Right lung (tissue), 5 donors: ENCODE data around the gene VIM. TPM values are rescaled to one million over a fixed set of nuclear protein-coding genes. Genes with fewer than 3 reads are reported as not detected.

Source experiments
- DNase-seq, 2 donors: peaks; one replicate each; pipeline ENCODE4 v3.0.0-alpha.2; 2013
- polyA plus RNA-seq, 5 donors: library from polyadenylated mRNA; unstranded; fragments of 120-200 nt; gene quantifications; one replicate each; pipeline versions ENCODE4 v1.2.1 to v1.2.3, GENCODE V29; 2013; ENCODE audit warnings: inconsistent platforms in 1 of 5, low replicate concordance in 1 of 5; ENCODE audit not compliant: insufficient read length in 5 of 5, insufficient read depth in 1 of 5

VIM gene
- polyA plus RNA-seq, 5 donors: 1,761 to 1,890 (median 1,818) TPM

DNA sequence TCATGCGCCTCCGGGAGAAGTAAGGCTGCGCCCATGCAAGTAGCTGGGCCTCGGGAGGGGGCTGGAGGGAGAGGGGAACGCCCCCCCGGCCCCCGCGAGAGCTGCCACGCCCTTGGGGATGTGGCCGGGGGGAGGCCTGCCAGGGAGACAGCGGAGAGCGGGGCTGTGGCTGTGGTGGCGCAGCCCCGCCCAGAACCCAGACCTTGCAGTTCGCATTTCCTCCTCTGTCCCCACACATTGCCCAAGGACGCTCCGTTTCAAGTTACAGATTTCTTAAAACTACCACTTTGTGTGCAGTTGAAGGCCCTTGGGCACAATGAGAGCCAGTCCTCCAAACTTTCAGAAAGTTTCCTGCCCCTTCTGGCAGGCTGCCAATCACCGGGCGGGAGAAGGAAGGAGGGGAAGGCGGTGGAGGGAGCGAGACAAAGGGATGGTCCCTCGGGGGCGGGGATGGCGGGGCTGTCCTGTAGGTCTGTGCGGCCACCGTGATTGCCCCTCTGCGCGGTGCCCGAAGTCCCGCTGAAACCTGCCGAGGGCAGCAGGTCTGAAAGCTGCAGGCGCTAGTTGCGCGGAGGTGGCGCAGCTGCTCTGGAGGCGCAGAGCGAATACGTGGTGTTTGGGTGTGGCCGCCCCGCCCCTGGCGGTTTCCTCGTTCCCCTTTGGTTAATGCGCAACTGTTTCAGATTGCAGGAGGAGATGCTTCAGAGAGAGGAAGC is 2.1 kb downstream of the VIM start:
- DNase-seq: peak; percentile 88 to 90

GRCh38 chr10:17231788-17232187 is 3.7 kb downstream of the VIM start:
- no peak for DNase-seq

GRCh38 chr10:17232276-17232960 is 4.4 kb downstream of the VIM start:
- no peak for DNase-seq

GRCh38 chr10:17233286-17233991 is 5.4 kb downstream of the VIM start:
- DNase-seq: no peak

DNA sequence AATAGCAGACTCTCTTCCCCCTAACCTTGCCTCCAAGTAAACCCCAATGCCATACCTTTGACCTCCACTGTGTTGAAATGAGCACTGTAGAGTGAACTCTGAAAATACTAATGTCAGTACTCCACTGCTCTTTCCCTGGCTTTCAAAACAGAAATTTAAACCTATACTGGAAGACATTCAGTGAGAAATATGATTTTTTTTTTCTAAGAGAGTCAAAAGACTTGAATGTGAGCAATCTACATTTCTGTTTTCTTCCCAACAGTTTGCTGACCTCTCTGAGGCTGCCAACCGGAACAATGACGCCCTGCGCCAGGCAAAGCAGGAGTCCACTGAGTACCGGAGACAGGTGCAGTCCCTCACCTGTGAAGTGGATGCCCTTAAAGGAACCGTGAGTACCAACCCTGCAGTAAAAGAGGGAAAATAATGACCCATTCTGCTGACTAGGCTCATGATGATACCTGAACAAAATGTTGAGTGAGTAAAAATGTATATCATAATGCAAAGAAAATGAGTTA is 6.4 kb downstream of the VIM start:
- no peak for DNase-seq

- DNase-seq: no peak
Measured at GRCh38 chr10:17235136-17235535, 7.1 kb downstream of the VIM start.

GRCh38 chr10:17236468-17237148 is 8.6 kb downstream of the VIM start:
- no peak for DNase-seq

GRCh38 chr10:17237149-17237527 is 9.1 kb downstream of the VIM start:
- no peak for DNase-seq

- no peak for DNase-seq
Measured at GRCh38 chr10:17237915-17238444, 9.9 kb downstream of the VIM start.

DNA sequence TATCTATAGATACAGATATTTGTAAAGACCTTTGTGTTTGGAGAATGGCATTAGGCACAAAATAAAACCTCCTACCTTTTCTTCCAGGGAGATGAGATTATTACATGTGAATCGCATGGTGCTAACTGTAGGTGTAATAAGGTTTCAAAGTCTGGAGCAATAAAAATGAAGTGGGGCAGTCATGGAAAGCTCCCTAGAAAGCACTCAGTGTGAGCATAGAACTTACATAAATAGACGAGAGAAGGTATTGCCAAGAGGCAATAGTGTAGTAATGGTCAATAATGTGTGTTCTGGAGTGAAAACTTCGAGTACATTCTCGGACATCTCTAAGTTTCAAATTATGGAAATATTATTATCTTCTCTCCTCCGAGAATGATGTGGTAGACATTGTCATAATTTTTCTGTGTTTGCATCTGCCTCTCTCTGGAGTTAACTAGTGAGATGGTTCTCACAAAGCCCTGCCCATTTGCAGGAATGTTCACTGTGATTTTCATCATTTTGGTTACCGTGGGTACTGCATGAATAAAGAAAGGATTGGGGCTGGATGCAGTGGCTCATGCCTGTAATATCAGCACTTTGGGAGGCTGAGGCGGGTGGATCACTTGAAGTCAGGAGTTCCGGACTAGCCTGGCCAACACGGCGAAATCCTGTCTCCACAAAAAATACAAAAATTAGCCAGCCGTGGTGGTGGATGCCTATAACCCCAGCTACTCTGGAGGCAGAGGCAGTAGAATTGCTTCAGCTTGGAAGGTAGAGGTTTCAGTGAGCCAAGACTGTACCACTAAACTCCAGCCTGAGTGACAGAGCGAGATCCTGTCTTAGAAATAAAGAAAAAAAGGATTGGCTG is 10.6 kb downstream of the VIM start:
- no peak for DNase-seq

GRCh38 chr10:17239345-17240085 is 11.5 kb downstream of the VIM start:
- DNase-seq: no peak

GRCh38 chr10:17240096-17240495 is 12.1 kb downstream of the VIM start:
- no peak for DNase-seq

- DNase-seq: no peak
Measured at GRCh38 chr10:17240616-17241015, 12.6 kb downstream of the VIM start.

- DNase-seq: no peak
Measured at GRCh38 chr10:17241611-17242333, 13.7 kb downstream of the VIM start.

- DNase-seq: no peak
Measured at GRCh38 chr10:17244700-17245365, 16.8 kb downstream of the VIM start.

GRCh38 chr10:17247210-17247609 is 19.2 kb downstream of the VIM start:
- DNase-seq: no peak

DNA sequence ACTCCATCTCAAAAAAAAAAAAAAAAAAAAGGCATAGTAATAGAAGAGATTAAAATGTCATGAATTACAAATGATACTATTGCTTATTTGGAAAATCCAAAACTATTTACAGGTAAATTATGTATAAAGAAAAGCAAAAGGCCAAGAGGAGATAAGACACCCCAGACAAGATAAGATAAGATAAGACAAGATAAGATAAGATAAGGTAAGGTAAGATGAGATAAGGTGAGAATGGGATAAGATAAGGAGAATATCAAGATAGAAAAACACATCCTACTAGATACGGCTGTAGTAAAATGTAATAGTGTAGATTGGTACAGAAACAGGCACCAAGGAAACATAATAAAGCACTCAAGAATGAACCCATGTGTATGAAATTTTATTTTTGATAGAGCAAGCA is 20.9 kb downstream of the VIM start:
- no peak for DNase-seq

- no peak for DNase-seq
Measured at GRCh38 chr10:17249820-17250219, 21.8 kb downstream of the VIM start.

DNA sequence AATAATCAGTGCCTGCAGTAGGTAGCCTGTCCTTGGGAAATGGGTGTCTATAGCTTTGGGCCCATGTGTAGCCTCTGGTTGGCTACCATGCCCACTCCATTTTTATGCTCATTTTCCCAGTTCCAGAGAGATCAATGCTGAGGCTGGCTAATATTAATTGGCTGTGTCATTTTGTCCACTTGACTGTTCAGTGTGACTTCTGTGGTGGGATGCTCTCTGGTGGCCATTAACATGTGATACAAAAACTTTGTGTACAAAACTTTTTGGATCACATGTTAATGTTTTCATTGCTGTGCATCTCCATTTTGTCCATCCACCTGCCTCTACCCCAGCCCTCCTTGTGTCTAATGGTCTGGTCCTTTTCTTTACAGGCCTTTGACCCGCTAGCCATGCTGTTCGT is 22.7 kb downstream of the VIM start:
- DNase-seq: no peak
